ENCODE measurements around the gene CISH. TPM values are rescaled to one million over a fixed set of nuclear protein-coding genes. Genes with fewer than 3 reads are reported as not detected.

CISH gene
- total RNA-seq, 2 donors from 2014 or later: 14.4 to 19.9 TPM

- intact Hi-C loops (cut with DNase I, micrococcal nuclease): no loop called here
- ATAC-seq: no peak
Observed at GRCh38 chr3:50604110-50604621, 7.4 kb downstream of the CISH start.

GRCh38 chr3:50603261-50604109 lies 8.1 kb downstream of the CISH start:
- ATAC-seq: no peak
- intact Hi-C loops (cut with DNase I, micrococcal nuclease): no loop called here
- no peak for DNase-seq

More at GRCh38 chr3:50604110-50604621, 7.4 kb downstream of the CISH start:
- no peak for DNase-seq

- ATAC-seq (peak; percentile 30), DNase-seq (peak in 1 of 2 donors; percentile 54)
- intact Hi-C loops (cut with DNase I, micrococcal nuclease): no loop called here
Observed at GRCh38 chr3:50602595-50603191, 8.9 kb downstream of the CISH start.

GRCh38 chr3:50600841-50601591 lies 10.6 kb downstream of the CISH start:
- intact Hi-C loops (cut with DNase I, micrococcal nuclease): no loop called here
- ATAC-seq: peak; percentile 87
- peak; percentile 94 to 98 for DNase-seq

GRCh38 chr3:50600141-50600753 lies 11.3 kb downstream of the CISH start:
- DNase-seq: peak in 1 of 2 donors; percentile 48
- intact Hi-C loops (cut with DNase I, micrococcal nuclease): no loop called here

GRCh38 chr3:50599716-50600118 lies 11.9 kb downstream of the CISH start:
- intact Hi-C loops (cut with DNase I, micrococcal nuclease): no loop called here
- no peak for DNase-seq
- no peak for ATAC-seq

More at GRCh38 chr3:50600141-50600753, 11.3 kb downstream of the CISH start:
- no peak for ATAC-seq

- intact Hi-C loops (cut with DNase I, micrococcal nuclease): no loop called here
- no peak for ATAC-seq
- no peak for DNase-seq
Observed at GRCh38 chr3:50599115-50599715, 12.4 kb downstream of the CISH start.

- intact Hi-C loops (cut with DNase I, micrococcal nuclease): no loop called here
- ATAC-seq: no peak
- DNase-seq: no peak
Observed at GRCh38 chr3:50594253-50594785, 17.3 kb downstream of the CISH start.

- DNase-seq (peak in 1 of 2 donors; percentile 49), ATAC-seq (peak; percentile 82)
- intact Hi-C loops (cut with DNase I, micrococcal nuclease): no loop called here
Observed at GRCh38 chr3:50592568-50592967, 19.0 kb downstream of the CISH start.

- intact Hi-C loops (cut with DNase I, micrococcal nuclease): no loop called here
- ATAC-seq (no peak), DNase-seq (no peak)
Observed at GRCh38 chr3:50591196-50591741, 20.3 kb downstream of the CISH start.

GRCh38 chr3:50588759-50589433 lies 22.7 kb downstream of the CISH start:
- intact Hi-C loops (cut with DNase I, micrococcal nuclease): no loop called here
- ATAC-seq: no peak
- no peak for DNase-seq

- intact Hi-C loops (cut with DNase I, micrococcal nuclease): no loop called here
- no peak for ATAC-seq
- DNase-seq: no peak
Observed at GRCh38 chr3:50587806-50588758, 23.5 kb downstream of the CISH start.

- intact Hi-C loops (cut with DNase I, micrococcal nuclease): no loop called here
- ATAC-seq (no peak), DNase-seq (no peak)
Observed at GRCh38 chr3:50587373-50587772, 24.2 kb downstream of the CISH start.

GRCh38 chr3:50586763-50587070 lies 24.9 kb downstream of the CISH start:
- no peak for DNase-seq
- intact Hi-C loops (cut with DNase I, micrococcal nuclease): no loop called here
- no peak for ATAC-seq

GRCh38 chr3:50585919-50586762 lies 25.4 kb downstream of the CISH start:
- DNase-seq (no peak), ATAC-seq (no peak)
- intact Hi-C loops (cut with DNase I, micrococcal nuclease): no loop called here

GRCh38 chr3:50584391-50584790 lies 27.2 kb downstream of the CISH start:
- no peak for DNase-seq
- no peak for ATAC-seq
- intact Hi-C loops (cut with DNase I, micrococcal nuclease): no loop called here
